SK-N-SH treated with all-trans-retinoic acid at 6 μM for 48 hours (cell line): ENCODE results near the gene ERFE.

Source experiments
- ATAC-seq: fragments of 200-7000 bp; cut with Tn5 transposase; 3 replicates; pipeline ENCODE4 v1.9.1; 2020; ENCODE audit warnings: mild to moderate bottlenecking, moderate library complexity
- ARNTL ChIP-seq: fragments of 450-650 bp; formaldehyde crosslinking; IDR thresholded peaks from 2 replicates; pipeline ENCODE4 v1.5.0; 2020; ENCODE audit warnings: low read depth, mild to moderate bottlenecking, moderate library complexity, borderline replicate concordance
- BACH2 ChIP-seq: fragments of 250-450 bp; sonication (Bioruptor Pico); IDR thresholded peaks from 2 replicates; pipeline ENCODE4 v1.9.0; 2021; ENCODE audit warnings: mild to moderate bottlenecking, borderline replicate concordance
- CREB5 ChIP-seq: fragments of 250-450 bp; sonication (Bioruptor Pico); IDR thresholded peaks from 2 replicates; pipeline ENCODE4 v1.5.1; 2020; ENCODE audit warnings: low read depth, mild to moderate bottlenecking, moderate library complexity
- CSDC2 ChIP-seq: fragments of 250-450 bp; sonication (Bioruptor Pico); IDR thresholded peaks from 2 replicates; pipeline ENCODE4 v1.5.0; 2020; ENCODE audit warnings: mild to moderate bottlenecking, moderate library complexity
- CSRNP3 ChIP-seq: fragments of 250-450 bp; sonication (Bioruptor Pico); IDR thresholded peaks from 2 replicates; pipeline ENCODE4 v1.5.1; 2021; ENCODE audit warnings: mild to moderate bottlenecking, moderate library complexity
- ESRRG ChIP-seq: fragments of 250-450 bp; sonication (Bioruptor Pico); IDR thresholded peaks from 2 replicates; pipeline ENCODE4 v1.6.1; 2021; ENCODE audit warnings: mild to moderate bottlenecking
- GLIS3 ChIP-seq: fragments of 250-450 bp; sonication (Bioruptor Pico); IDR thresholded peaks from 2 replicates; pipeline ENCODE4 v1.5.0; 2020; ENCODE audit warnings: mild to moderate bottlenecking, moderate library complexity
- ISL1 ChIP-seq: fragments of 250-450 bp; sonication (Bioruptor Pico); IDR thresholded peaks from 2 replicates; pipeline ENCODE4 v2.1.2; 2022; ENCODE audit warnings: mild to moderate bottlenecking, moderate library complexity
- OSR1 ChIP-seq: fragments of 250-450 bp; sonication (Bioruptor Pico); IDR thresholded peaks from 2 replicates; pipeline ENCODE4 v1.8.0; 2022; ENCODE audit warnings: moderate library complexity, mild to moderate bottlenecking, inconsistent platforms
- PATZ1 ChIP-seq: fragments of 250-450 bp; sonication (Bioruptor Pico); IDR thresholded peaks from 2 replicates; pipeline ENCODE4 v1.8.0; 2020; ENCODE audit warnings: mild to moderate bottlenecking, moderate library complexity, borderline replicate concordance
- POU6F1 ChIP-seq: fragments of 250-450 bp; sonication (Bioruptor Pico); IDR thresholded peaks from 2 replicates; pipeline ENCODE4 v1.8.0; 2021; ENCODE audit warnings: low read depth, mild to moderate bottlenecking, moderate library complexity, borderline replicate concordance
- PPARA ChIP-seq: fragments of 250-450 bp; sonication (Bioruptor Pico); IDR thresholded peaks from 2 replicates; pipeline ENCODE4 v1.5.0; 2020; ENCODE audit warnings: mild to moderate bottlenecking, borderline replicate concordance
- RARB ChIP-seq: fragments of 250-450 bp; sonication (Bioruptor Pico); IDR thresholded peaks from 2 replicates; pipeline ENCODE4 v1.8.0; 2021; ENCODE audit warnings: mild to moderate bottlenecking, moderate library complexity
- SNAI2 ChIP-seq: fragments of 250-450 bp; sonication (Bioruptor Pico); IDR thresholded peaks from 2 replicates; pipeline ENCODE4 v1.5.0; 2020; ENCODE audit warnings: mild to moderate bottlenecking, moderate library complexity
- TOX ChIP-seq: fragments of 250-450 bp; sonication (Bioruptor Pico); IDR thresholded peaks from 2 replicates; pipeline ENCODE4 v1.8.0; 2021; ENCODE audit warnings: mild to moderate bottlenecking, moderate library complexity, borderline replicate concordance
- TSHZ2 ChIP-seq: fragments of 250-450 bp; sonication (Bioruptor Pico); IDR thresholded peaks from 2 replicates; pipeline ENCODE4 v1.5.0; 2020; ENCODE audit warnings: mild to moderate bottlenecking, moderate library complexity
- ZC3H10 ChIP-seq: fragments of 250-450 bp; sonication (Bioruptor Pico); IDR thresholded peaks from 2 replicates; pipeline ENCODE4 v1.5.1; 2021; ENCODE audit warnings: mild to moderate bottlenecking, moderate library complexity
- ZFP30 ChIP-seq: fragments of 450-650 bp; formaldehyde crosslinking; IDR thresholded peaks from 2 replicates; pipeline ENCODE4 v1.5.0; 2022; ENCODE audit warnings: mild to moderate bottlenecking, moderate library complexity
- ZNF565 ChIP-seq: fragments of 450-650 bp; formaldehyde crosslinking; conservative IDR thresholded peaks from 2 replicates; pipeline ENCODE4 v1.5.0; 2020; ENCODE audit warnings: low read depth, mild to moderate bottlenecking, moderate library complexity
- ZNF70 ChIP-seq: fragments of 450-650 bp; formaldehyde crosslinking; IDR thresholded peaks from 2 replicates; pipeline ENCODE4 v1.5.0; 2020; ENCODE audit warnings: mild to moderate bottlenecking, moderate library complexity
- ZNF8 ChIP-seq: fragments of 450-650 bp; formaldehyde crosslinking; IDR thresholded peaks from 2 replicates; pipeline ENCODE4 v1.5.0; 2020; ENCODE audit warnings: mild to moderate bottlenecking, moderate library complexity

The ERFE gene

GRCh38 chr2:238155761-238156694 lies 2.7 kb upstream of the ERFE start:
- ATAC-seq, result no peak

GRCh38 chr2:238157506-238158017 lies 1.2 kb upstream of the ERFE start:
- no peak for ATAC-seq
- no peak for TF ChIP-seq SNAI2 (CRISPR knock-in tag)
- TF ChIP-seq ARNTL, result no peak
- no peak for TF ChIP-seq ZNF8 (CRISPR knock-in tag)
- no peak for TF ChIP-seq ISL1 (CRISPR knock-in tag)
- TF ChIP-seq ZC3H10, result no peak
- no peak for TF ChIP-seq ESRRG (CRISPR knock-in tag)
- no peak for TF ChIP-seq OSR1 (CRISPR knock-in tag)
- TF ChIP-seq BACH2 (CRISPR knock-in tag), result no peak
- no peak for TF ChIP-seq ZNF565 (CRISPR knock-in tag)
- TF ChIP-seq ZNF70 (CRISPR knock-in tag), result no peak
- no peak for TF ChIP-seq ZFP30

More at GRCh38 chr2:238155761-238156694, 2.7 kb upstream of the ERFE start:
- TF ChIP-seq RARB (CRISPR knock-in tag), result no peak
- no peak for TF ChIP-seq CREB5 (CRISPR knock-in tag)
- no peak for TF ChIP-seq PATZ1 (CRISPR knock-in tag)
- TF ChIP-seq OSR1 (CRISPR knock-in tag), result no peak
- no peak for TF ChIP-seq TOX (CRISPR knock-in tag)
- no peak for TF ChIP-seq ESRRG (CRISPR knock-in tag)

GRCh38 chr2:238158018-238158508 lies 707 bp upstream of the ERFE start:
- ATAC-seq, result no peak
- no peak for TF ChIP-seq TSHZ2 (CRISPR knock-in tag)
- no peak for TF ChIP-seq ARNTL
- TF ChIP-seq CSDC2 (CRISPR knock-in tag), result no peak
- no peak for TF ChIP-seq GLIS3 (CRISPR knock-in tag)
- no peak for TF ChIP-seq ZNF565 (CRISPR knock-in tag)
- TF ChIP-seq CREB5 (CRISPR knock-in tag), result no peak

GRCh38 chr2:238159071-238159539 lies 335 bp downstream of the ERFE start:
- TF ChIP-seq POU6F1 (CRISPR knock-in tag), result no peak
- no peak for TF ChIP-seq PPARA (CRISPR knock-in tag)
- TF ChIP-seq TSHZ2 (CRISPR knock-in tag), result no peak
- TF ChIP-seq ZNF565 (CRISPR knock-in tag), result no peak
- no peak for TF ChIP-seq ARNTL
- TF ChIP-seq CSRNP3, result no peak
- peak; percentile 16; the same call in 2 of the 3 replicates for ATAC-seq
